Activated CD4-positive, CD25-positive, alpha-beta regulatory T cell (primary cell): Measurements from ENCODE around the gene RGPD3.
"Not testable (repeated sequence)": the region's sequence is repeated elsewhere in the genome, so short reads cannot be mapped to it uniquely, and the experiment has no call there.

Experiments used
- DNase-seq, 4 experiments: peaks; one replicate each; lab custom pipeline; 2025; lab: John Stamatoyannopoulos, UW

RGPD3 gene

DNA sequence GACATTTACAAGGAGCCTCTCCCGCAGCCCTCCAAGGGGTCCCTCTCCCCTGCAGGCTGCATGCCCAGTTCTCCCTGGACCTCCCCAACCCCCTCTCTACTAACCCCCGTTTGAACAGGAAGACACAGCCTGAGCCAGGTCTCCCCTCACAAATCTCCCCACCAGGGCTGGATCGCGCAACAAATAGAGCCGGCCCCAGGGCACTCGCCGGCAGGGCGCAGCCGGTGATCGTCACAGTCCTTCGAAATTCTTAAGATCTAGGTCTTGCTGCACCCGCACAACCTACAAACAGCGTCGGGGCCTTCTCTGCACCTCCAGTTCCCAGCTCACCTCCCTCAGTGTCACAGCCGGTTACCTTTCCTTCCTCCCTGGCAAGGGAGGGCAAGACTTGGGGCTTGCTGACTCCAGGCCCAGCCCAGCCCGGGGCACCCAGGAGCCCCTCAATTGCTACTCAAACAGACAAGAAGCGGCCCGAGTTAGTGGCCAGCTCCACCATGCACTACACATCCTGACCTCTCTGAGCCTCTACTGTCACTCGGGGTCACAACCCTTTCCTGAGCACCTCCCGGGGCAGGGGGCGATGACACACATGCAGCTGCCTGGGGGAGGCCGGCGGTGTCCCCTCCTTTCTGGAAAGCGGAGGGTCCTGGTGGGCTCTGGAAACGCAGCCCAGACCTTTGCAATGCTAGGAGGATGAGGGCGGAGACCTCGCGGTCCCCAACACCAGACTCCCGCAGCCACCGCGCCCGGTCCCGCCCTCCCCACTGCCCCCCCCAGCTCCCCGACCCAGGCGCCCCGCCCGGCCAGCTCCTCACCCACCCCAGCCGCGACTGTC, 18.6 kb upstream of the RGPD3 start, which contains the start of gene CD8B2:
TSS of gene CD8B2 (plus strand) at position 814 of the 835 bp plus-strand sequence. CDS start 63 bp downstream, outside the sequence.
- DNase-seq: not testable (repeated sequence)

DNA sequence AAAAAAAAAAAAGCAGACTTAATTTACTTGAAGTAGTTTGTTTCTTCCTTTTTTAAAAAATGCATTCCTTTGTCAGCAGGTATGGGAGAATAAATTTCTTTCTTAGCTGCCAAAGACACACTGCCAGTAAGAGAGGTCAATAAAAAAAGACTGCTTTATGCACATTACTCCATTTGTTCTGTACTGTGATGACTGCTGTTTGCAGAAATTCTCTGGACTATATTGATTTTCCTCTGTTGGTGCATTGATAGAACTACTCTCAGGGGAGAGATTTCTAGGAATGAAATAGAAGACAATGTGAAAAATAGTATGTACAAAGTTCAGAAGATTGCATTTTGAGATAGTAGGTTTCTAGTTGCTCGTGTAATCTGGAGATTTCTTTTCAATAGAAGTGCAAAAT, 11.3 kb upstream of the RGPD3 start:
- DNase-seq: not testable (repeated sequence)

DNA sequence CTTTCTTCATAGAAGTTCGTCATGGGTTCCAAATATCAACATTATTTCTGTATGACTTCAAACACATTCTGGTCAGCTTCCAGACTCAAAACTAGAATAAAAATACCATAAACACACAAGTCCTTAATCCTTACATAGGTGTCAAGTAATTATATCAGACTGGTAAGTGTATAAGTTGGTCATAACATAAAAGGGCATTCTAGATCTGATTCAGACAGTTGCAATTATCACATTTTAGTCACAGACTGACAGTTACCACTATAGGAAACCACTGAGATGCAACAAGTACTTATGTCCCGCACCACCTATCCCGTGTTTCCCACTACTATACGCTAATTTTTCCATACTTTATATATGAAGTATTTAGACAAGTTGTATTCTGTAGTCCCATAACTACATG, 9.4 kb upstream of the RGPD3 start:
- not testable (repeated sequence) for DNase-seq

DNA sequence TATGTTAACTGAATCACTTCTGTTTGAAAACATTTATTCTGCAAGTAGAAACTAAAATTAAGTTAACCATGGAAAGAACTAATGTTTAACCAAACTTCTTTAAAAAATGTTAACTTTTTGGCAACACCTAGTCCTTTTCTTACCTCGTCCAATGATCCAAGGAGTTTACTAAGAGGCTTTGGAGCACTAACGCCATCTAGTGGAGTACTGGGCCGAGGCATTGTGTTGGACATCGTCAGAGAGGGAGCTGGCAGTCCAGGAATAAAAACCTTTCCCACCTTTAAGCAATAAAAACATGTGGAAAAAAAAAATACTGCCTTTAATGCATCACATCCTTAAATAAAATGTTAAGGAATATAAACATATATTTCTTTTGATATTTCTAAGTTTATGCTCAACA, 2.4 kb upstream of the RGPD3 start:
- DNase-seq: not testable (repeated sequence)

DNA sequence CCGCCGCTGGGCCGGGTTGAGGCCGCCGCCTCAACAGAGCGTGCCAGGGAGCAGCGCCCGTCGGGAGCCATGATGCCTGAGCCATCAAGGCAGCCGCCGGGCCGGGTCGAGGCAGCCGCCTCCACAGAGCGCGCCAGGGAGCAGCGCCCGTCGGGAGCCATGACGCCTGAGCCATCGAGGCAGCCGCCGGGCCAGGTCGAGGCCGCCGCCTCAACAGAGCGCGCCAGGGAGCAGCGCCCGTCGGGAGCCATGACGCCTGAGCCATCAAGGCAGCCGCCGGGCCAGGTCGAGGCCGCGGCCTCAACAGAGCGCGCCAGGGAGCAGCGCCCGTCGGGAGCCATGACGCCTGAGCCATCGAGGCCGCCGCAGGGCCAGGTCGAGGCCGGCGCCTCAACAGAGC, 697 bp downstream of the RGPD3 start:
- DNase-seq: not testable (repeated sequence)

DNA sequence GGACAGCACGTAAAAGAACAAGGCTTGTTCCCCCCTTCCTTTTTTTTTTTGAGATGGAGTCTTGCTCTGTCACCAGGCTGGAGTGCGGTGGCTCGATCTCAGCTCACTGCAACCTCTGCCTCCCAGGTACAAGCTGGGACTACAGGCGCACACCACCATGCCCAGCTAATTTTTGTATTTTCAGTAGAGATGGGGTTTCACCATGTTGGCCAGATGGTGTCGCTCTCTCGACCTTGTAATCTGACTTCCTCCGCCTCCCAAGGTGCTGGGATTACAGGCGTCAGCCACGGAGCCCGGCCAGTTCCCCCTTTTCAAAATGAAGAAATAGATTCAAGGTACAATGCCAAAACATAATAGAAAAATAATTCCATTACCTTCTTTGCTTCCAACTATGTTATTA, 6.3 kb downstream of the RGPD3 start:
- not testable (repeated sequence) for DNase-seq

DNA sequence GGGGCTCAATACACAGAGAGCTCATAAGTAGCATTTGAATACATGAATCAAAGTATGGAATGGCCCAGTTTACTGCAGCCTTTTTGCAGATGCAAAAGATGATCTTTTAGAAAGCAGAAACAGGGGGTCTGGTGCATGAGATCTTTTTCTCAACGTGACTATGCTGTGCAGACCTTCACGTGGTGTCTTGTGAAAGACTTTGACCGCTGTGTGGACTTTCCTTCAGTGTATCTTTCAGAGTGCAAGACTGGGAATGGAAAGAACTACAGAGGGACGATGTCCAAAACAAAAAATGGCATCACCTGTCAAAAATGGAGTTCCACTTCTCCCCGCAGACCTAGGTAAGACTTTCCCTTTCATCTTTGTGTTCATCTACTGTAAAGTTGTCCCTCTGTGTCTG, 77.5 kb downstream of the RGPD3 start:
- DNase-seq: not testable (repeated sequence)

DNA sequence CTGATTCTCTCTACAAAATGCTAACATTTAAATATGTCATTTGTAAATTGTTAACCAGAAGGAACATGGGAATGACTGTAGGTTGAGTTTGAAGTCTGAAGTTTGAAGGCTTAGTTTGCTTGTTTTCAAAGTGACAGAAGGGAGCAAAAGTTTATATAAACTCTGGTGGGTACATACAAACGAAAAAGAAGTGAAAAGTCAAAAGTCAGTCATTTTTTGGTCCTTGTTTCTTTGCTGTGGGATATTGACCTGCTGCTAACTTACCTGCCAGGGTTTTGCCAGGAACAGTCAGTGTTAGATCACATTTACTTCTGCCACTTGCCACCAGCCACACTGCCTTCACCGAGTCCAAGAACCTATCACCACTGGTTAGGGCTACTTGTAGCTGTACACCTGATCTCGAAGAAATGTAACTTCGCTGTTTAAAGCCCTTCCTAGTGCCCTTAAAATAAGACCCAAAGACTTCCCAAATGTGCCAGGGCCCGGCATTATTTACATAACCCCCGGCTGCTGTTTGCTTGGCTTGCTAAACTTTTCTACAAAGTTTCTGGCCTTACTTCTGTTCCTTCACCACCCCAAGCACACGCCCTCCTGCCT, 79.3 kb downstream of the RGPD3 start:
- DNase-seq: not testable (repeated sequence)

DNA sequence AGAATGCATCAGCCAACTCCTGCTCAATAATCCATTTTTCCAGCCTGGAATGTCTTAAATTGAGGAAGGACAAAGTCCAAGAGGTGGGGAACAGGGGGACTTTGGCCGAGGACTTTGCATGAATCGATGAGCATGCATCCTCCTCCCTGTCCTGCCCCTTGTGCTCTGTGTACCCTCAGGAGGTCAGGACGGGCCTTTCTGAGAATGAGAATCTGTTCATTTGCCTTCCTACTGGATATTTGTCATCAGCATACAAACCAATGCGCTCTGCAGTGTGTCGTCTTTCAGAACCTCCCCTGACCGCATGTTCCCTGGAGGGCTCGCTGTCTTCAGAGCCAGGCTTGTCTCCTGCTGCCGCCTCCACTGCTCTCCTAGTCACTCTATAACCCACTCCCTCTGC, 83.7 kb downstream of the RGPD3 start:
- not testable (repeated sequence) for DNase-seq

DNA sequence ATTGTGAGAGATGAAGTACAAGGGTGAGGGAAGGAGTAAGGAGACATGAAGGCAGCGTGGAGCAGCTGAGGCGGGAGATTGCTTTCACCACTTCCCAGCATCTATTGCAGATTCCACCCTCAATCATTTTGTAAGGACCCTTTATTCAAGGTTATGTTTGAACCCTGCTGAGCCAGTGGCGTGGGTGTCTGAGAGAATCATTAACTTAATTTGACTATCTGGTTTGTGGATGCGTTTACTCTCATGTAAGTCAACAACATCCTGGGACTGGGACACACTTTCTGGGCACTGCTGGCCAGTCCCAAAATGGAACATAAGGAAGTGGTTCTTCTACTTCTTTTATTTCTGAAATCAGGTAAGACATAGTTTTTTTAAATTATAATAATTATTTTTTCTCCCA, 86.3 kb downstream of the RGPD3 start:
- not testable (repeated sequence) for DNase-seq

DNA sequence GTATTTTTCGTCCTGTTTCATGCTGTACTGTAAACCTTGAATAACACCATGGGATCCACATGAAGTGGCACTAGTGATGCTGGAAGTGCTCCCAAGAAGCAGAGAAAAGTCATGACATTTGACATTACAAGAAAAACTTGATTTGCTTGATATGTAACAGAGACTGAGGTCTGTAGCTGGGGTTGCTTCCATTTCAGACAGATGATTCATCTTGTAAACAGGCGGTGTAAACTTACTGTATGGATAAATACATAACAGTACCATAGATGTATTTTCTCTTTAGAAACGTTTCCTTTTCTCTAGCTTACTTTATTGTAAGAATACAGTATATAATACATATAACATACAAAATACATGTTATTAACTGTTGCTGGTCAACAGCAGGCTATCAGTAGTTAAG, 88.6 kb downstream of the RGPD3 start:
- DNase-seq: not testable (repeated sequence)

DNA sequence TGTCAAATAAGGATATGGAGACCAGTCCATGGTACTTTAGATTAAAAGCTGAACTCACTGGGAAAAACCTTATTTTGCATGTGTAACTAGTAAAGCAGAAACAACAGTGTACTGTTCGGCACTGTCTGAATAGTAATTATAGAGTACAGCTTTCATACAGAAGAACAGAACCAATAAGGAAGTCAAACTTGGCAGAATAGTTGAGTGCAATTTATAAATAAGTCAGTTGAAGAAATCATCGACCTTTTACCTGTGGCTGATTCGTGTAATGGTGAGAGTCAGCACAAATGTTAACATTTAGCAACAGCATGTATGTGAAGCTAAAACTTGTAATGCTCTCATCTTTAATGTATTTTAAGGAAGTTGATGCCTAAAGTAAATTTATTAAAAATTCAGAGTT, 99.0 kb downstream of the RGPD3 start:
- not testable (repeated sequence) for DNase-seq

DNA sequence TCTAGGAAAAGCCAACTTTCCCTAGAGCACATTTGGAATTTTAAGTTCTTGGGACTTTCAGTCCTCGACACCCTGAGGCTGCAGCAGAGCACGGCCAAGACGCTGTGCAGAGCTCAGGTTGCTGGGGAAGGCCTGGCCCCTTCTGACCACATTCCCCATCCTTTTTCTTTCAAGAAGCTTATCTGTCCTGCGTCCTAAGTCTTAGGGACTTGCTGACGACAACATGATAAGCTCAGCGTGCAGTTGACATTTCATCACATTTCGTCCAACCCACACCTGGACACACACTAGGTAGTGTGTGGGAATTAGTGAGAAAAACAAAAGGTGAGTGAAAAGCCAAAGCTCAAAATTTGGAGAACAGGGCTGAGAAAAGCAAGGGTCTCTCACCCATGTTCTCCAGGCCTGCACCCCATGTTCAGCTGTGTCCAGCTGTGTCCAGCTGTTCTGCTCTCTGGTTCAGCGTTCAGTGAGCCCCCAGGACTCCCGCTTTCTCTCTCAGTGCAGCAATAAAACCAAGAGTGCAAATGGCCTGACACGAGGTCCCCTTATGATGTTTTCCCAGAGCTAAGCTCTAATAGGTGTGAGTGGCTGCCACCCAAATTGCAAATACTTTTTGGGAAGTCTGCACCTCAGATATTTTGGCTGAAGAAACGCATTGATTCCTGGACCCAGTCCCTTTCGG, 101.9 kb downstream of the RGPD3 start:
- DNase-seq: no peak

DNA sequence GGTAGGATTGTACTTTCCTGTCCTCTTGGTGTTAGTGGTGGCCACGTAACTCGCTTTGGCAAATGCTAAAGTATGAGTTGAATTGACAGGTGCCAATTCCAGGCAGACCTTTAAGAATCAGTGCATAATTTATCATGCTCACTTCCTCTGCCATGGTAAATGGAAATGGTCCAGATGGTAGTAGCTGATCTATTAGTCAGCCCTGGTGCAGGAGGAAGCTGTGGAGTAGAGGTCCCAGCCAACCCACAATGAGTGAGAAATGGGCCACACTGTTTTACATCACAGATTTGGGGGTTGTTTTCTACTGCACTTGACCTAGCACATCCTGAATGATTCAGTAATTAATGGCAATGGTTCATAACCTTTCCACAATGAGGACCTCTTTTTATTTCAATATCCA, 104.4 kb downstream of the RGPD3 start:
- DNase-seq: no peak

DNA sequence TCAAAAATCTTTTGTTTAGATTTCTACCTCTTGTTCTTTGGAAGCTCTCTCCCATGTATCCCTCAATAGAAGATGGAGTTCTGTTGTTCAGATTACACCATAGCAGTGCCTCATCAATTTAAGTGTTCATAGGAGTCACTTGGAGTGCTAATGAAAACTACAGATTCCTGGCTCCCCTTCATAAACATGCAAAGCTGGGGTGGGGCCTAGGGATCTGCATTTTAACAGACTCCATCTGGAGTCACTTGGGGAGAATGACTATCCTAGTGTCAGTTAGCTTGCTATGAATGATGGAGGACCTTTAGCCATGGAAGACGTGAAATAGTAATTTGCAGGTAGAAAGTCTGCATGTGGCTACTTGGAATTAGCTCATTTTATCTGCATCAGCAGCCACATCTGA, 105.4 kb downstream of the RGPD3 start:
- no peak for DNase-seq

DNA sequence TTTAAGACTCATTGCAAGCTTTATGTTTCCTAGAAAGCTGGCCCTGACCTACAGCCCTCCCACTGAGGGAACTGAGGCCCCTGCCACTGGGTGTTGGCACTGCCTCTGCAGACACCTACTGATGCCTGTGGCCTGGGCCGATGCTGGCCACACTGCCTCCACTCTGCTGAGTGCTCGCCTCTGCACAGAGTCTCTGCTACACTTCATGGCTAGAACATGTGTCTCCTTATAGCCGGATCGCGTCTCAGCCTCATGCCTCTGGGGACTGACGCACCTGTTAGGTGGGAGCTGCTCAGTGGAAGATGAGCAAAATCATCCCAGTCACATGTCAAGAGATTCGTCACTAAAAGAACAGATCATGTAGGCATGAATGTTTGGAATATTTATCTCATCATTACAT, 108.7 kb downstream of the RGPD3 start:
- no peak for DNase-seq

DNA sequence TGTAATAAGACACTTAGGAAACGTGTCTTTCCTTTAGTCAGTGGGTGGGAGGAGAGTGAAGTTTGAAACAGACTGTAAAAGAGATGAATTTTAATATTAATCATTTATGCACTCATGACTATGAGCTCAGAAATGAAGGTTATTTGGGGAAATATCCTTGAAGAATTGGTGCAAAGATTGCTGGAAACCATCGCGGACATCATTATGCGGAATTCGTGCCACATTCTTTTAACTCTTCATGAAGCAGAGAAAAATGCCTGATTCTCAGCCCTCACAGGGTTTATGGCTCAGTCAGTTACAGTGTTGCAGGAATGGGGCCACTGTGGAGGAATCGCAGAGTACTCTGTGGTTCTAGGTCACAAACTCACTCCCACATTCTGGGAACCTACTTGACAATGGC, 109.7 kb downstream of the RGPD3 start:
- DNase-seq: no peak

DNA sequence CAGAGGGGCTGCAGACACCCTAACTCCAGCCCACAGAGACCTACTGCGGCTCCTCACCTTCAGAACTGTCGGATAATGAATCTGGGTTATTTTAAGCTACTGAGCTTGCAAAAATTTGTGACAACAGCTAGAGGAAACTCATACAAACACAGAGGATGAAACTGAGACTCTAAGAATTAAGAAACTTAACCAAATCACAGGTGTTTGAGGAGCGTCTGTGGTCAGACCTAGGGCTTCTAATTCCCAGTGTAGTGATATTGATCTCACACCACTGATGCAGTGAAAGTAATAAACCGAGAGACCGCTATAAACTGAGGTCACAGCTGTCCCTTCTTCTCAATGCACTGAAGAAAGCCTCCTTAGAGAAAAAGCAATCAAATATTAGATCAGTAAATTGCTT, 110.1 kb downstream of the RGPD3 start:
- no peak for DNase-seq

DNA sequence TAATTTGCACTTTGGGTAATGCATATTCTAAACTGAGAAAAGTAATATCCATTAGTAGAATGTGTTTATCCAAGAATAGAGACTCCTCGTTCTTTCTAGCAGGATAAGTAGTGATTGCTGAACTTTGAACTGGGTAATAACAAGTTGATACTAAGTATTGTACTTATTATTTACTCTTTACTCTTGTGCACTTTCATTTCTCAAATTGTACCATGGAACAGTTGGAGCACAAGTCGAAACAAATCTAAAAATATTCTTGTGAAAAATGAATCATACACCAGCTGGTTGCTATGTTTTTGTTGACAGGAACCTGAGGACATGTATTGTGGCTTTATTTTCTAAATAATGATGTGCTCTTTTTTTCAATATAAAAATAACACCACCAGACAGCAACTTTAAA, 111.9 kb downstream of the RGPD3 start:
- DNase-seq: no peak

DNA sequence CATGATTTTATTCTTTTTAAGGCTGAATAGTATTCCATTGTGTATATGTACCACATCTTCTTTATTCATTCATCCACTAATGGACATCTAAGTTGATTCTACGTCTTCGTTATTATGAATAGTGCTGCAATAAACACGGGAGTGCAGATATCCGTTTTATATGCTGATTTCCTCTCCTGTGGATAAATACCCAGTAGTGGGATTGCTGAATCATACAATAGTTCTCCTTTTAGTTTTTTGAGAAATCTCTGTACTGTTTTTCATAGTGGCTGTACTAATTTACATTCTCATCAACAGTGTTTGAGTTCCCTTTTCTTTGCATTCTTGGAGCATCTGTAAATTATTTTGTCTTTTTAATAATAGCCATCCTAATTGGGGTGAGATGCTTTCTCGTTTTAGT, 114.5 kb downstream of the RGPD3 start:
- no peak for DNase-seq

DNA sequence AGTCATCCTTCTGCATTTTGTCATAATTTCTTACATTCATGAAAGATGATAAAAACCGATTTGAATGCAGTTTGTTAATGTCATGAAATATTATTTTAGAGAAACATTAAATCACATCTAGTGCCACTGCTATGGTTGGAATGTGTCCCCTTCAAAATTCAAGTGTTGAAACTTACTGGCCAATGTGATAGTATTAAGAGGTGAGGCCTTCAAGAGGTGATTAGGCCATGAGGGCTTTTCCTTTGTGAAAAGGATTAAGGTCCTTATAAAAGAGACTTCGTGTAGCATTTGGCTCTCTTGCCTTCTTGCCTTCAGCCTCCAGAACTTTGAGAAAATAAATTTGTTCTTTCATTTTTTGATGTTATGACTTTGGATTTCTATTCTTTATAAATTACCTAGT, 117.2 kb downstream of the RGPD3 start:
- DNase-seq: no peak

DNA sequence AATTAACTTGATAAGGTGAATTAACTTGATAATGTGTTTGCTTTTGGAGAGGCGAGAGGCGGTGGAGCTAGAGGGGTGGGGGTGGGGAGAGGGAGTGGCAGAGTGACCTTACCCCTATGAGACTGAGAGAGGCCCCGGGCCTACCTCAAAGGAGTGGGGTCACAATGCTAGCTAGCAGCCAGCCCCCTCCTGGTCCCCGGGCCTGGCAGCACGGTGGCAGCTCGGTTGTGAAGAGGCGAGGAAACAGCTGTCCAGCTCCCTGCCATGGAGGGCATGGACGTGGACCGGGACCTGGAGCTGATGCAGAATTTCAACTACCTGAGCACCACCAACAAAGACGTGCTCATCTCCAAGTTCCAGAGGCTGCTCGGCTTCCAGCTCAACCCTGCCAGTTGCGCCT, 123.9 kb downstream of the RGPD3 start:
- DNase-seq: no peak

DNA sequence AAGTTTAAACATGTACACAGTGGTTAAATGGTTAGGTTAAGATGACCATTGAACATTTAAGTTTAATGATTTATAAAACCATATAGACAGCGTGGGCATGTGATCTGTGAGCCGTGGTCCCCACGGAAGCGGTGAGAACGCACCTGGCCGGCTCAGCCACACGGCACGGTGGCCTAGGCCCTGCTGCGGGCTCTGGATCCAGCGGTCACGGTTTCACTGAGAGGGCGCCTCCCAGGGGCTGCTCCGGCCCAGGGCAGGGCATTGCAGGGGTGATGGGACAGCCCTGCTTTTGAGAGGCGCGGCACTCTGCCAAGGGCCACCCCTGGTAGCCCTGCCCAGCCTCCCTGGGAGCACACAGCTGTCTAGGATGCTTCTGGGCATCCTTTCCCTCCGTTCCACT, 124.9 kb downstream of the RGPD3 start:
- no peak for DNase-seq
